ENCODE measurements around the gene SELENON.

DNA sequence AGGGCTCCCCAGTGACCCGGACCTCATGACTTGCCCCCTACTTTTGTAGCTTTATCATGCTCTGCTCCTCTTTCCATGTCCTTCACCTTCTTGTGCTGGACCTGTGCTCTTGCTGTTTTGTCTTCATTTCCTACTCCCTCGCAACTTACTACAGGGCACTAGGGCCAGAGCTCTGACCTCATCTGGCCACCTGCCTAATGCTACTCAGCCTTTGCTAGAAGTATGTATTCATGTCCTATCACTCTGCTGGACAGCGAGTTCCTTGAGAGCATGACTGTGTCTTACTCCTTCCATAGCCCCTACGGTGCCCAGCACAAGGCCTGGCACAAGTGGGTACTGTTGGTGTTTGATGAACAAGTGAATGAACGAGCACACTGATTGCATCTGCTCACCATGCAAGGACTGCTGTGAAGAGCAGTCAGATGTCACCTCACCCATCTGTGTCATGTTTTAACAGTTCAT is 21.7 kb downstream of the SELENON start:
- TF ChIP-seq TAF1 (conservative IDR thresholded peaks at IDR 0.05), result no peak
- TF ChIP-seq, protein P1, sequence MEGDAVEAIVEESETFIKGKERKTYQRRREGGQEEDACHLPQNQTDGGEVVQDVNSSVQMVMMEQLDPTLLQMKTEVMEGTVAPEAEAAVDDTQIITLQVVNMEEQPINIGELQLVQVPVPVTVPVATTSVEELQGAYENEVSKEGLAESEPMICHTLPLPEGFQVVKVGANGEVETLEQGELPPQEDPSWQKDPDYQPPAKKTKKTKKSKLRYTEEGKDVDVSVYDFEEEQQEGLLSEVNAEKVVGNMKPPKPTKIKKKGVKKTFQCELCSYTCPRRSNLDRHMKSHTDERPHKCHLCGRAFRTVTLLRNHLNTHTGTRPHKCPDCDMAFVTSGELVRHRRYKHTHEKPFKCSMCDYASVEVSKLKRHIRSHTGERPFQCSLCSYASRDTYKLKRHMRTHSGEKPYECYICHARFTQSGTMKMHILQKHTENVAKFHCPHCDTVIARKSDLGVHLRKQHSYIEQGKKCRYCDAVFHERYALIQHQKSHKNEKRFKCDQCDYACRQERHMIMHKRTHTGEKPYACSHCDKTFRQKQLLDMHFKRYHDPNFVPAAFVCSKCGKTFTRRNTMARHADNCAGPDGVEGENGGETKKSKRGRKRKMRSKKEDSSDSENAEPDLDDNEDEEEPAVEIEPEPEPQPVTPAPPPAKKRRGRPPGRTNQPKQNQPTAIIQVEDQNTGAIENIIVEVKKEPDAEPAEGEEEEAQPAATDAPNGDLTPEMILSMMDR (IDR thresholded peaks at IDR 0.05; ENCODE audit: low read depth, low read length, missing input control), result no peak
- no peak for TF ChIP-seq RAD21 (IDR thresholded peaks at IDR 0.05)
- TF ChIP-seq, protein P2, sequence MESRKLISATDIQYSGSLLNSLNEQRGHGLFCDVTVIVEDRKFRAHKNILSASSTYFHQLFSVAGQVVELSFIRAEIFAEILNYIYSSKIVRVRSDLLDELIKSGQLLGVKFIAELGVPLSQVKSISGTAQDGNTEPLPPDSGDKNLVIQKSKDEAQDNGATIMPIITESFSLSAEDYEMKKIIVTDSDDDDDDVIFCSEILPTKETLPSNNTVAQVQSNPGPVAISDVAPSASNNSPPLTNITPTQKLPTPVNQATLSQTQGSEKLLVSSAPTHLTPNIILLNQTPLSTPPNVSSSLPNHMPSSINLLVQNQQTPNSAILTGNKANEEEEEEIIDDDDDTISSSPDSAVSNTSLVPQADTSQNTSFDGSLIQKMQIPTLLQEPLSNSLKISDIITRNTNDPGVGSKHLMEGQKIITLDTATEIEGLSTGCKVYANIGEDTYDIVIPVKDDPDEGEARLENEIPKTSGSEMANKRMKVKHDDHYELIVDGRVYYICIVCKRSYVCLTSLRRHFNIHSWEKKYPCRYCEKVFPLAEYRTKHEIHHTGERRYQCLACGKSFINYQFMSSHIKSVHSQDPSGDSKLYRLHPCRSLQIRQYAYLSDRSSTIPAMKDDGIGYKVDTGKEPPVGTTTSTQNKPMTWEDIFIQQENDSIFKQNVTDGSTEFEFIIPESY (IDR thresholded peaks at IDR 0.05), result no peak
- TF ChIP-seq, protein P3, sequence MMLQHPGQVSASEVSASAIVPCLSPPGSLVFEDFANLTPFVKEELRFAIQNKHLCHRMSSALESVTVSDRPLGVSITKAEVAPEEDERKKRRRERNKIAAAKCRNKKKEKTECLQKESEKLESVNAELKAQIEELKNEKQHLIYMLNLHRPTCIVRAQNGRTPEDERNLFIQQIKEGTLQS (IDR thresholded peaks at IDR 0.05), result no peak
- TF ChIP-seq, protein P4, sequence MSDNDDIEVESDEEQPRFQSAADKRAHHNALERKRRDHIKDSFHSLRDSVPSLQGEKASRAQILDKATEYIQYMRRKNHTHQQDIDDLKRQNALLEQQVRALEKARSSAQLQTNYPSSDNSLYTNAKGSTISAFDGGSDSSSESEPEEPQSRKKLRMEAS (IDR thresholded peaks at IDR 0.05), result no peak
- TF ChIP-seq YY1 (IDR thresholded peaks at IDR 0.05), result no peak
- no peak for TF ChIP-seq HNF4G (IDR thresholded peaks at IDR 0.05)
- TF ChIP-seq GABPA (IDR thresholded peaks at IDR 0.05 in 1 of 2, conservative IDR thresholded peaks at IDR 0.05 in 1 of 2), result no peak
- no peak for TF ChIP-seq RXRA (IDR thresholded peaks at IDR 0.05)
- no peak for TF ChIP-seq SP1 (IDR thresholded peaks at IDR 0.05)
- no peak for TF ChIP-seq EGR1 (IDR thresholded peaks at IDR 0.05; ENCODE audit: low read depth in 2 of 2)

Measured in liver (tissue), 3 donors.